ENCODE data around the gene CRYBA1.
"Not testable (repeated sequence)": the region's sequence is repeated elsewhere in the genome, so short reads cannot be mapped to it uniquely, and the experiment has no call there.

CRYBA1 gene

GRCh38 chr17:29238133-29238850 lies 8.4 kb upstream of the CRYBA1 start:
- DNase-seq = no peak

GRCh38 chr17:29240477-29240876 lies 6.2 kb upstream of the CRYBA1 start:
- DNase-seq = no peak

GRCh38 chr17:29240968-29241963 lies 5.4 kb upstream of the CRYBA1 start:
- DNase-seq = no peak

GRCh38 chr17:29242051-29242450 lies 4.6 kb upstream of the CRYBA1 start:
- no peak for DNase-seq

- no peak for DNase-seq
Measured at GRCh38 chr17:29242790-29243189, 3.9 kb upstream of the CRYBA1 start.

GRCh38 chr17:29243792-29244191 lies 2.9 kb upstream of the CRYBA1 start:
- DNase-seq = no peak

GRCh38 chr17:29245401-29245800 lies 1.3 kb upstream of the CRYBA1 start:
- DNase-seq = no peak

- DNase-seq = no peak
Measured at GRCh38 chr17:29247219-29247618, 560 bp downstream of the CRYBA1 start.

- DNase-seq = no peak
Measured at GRCh38 chr17:29248845-29249244, 2.2 kb downstream of the CRYBA1 start.

GRCh38 chr17:29250666-29251065 lies 4.0 kb downstream of the CRYBA1 start:
- DNase-seq = no peak

GRCh38 chr17:29251184-29251583 lies 4.5 kb downstream of the CRYBA1 start:
- DNase-seq = no peak

GRCh38 chr17:29252101-29252791 lies 5.6 kb downstream of the CRYBA1 start:
- no peak for DNase-seq

GRCh38 chr17:29253037-29253436 lies 6.4 kb downstream of the CRYBA1 start:
- DNase-seq = no peak

- no peak for DNase-seq
Measured at GRCh38 chr17:29255926-29256522, 9.4 kb downstream of the CRYBA1 start.

- DNase-seq = no peak
Measured at GRCh38 chr17:29256735-29257466, 10.2 kb downstream of the CRYBA1 start.

- DNase-seq = no peak
Measured at GRCh38 chr17:29257756-29258155, 11.1 kb downstream of the CRYBA1 start.

GRCh38 chr17:29263916-29264315 lies 17.3 kb downstream of the CRYBA1 start:
- DNase-seq = no peak

- not testable (repeated sequence) for DNase-seq
Measured at GRCh38 chr17:29271980-29272379, 25.3 kb downstream of the CRYBA1 start.

- DNase-seq = no peak
Measured at GRCh38 chr17:29273924-29274323, 27.3 kb downstream of the CRYBA1 start.

GRCh38 chr17:29278692-29279091 lies 32.0 kb downstream of the CRYBA1 start:
- DNase-seq = no peak

GRCh38 chr17:29279397-29280070 lies 32.9 kb downstream of the CRYBA1 start:
- no peak for DNase-seq

GRCh38 chr17:29283496-29283895 lies 36.8 kb downstream of the CRYBA1 start:
- no peak for DNase-seq
